Fibroblast of upper back skin (primary cell): ENCODE data around the gene ADORA2A.
A peak's percentile ranks its signal among the peaks of the same experiment; 100 is the strongest.

Source experiments
- DNase-seq: peaks from one replicate; pipeline ENCODE4 v3.0.0-alpha.2; 2013

ADORA2A gene

GRCh38 chr22:24419475-24419850 is 7.9 kb upstream of the ADORA2A start:
- DNase-seq, result no peak

DNA sequence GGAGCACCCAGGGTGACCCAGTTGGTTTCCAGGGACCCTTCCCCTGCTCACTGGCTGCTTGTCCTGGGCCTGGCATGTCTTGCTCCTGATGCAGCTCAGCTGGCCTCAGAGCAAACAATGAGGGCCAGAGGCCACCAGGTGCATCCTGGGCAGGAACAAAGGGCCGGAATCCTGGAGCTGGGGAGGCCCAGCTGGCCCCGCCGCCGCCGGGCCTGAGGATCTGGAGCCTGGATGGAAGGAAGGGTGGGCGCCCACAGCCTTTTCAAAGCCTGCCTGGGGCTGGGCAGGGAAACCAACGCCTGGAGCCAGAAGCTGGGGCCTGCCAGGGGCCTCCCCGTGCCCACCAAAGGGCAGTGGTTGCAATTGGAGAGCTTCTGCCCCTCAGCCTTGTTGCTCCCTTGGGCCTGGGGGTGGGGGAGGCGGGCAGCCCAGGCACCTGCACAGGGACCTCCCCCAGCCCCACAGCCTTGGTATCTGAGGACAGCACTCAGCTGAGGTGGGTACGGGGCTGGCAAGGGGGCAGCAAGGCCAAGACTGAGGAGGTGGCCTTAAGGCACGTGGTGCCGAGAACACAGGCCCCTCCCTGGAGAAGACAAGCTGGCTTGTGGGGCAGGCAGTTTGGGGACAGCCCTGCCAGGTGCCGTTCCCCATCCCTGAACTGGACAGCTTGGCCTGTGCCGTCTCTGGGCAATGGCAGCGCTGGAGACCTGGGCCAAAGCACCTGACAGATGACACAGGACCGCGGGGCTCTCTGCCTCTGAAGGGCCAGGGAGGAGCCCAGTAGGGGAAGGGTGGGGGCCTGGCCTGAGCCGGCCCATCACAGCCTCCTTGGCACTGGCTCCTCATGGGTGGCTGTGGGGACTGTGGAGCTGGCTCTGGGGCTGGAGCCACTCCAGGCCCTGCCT is 7.1 kb upstream of the ADORA2A start:
- no peak for DNase-seq

DNA sequence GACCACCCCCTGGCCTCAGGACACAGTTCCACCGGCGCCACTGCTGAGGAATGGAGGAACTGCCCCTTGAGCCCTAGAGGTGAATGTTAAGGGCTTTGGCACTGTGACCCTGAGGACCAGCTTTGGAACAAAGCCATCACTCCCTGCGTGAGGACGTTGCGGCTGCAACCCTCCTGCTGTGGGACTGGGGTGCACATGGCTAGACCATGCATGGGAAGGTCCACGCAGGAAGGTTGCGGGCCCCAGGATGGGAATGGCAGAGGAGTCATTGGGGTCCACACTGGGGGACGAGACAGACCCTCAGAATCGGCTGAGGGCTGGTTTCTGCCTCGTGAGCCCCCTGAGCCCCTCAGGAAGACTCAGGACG is 6.4 kb upstream of the ADORA2A start:
- no peak for DNase-seq

DNA sequence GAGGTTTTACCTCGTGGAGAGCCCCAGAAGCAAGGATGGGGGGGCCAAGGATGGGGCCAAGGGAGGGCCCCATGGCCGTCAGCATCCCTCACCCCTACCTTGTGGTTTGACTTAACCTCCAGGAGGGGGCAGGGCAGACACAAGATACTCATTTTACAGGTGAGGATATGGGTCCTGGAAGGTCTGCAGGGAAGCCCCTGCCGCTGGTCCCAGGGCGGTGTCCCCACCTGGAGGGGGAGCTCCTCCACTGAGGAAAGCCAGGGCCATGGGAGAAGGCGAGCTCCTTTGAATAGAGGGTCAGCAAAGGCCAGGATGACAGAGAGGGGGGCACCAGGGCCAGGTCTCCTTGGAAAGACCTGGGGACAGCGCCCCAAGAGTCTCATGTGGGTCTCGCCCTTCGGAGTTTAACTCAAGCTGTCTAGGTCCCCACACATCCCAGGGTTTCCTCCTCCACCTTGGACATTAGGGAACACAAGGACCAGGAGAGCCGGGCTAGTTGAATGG is 5.9 kb upstream of the ADORA2A start:
- DNase-seq, result no peak

DNA sequence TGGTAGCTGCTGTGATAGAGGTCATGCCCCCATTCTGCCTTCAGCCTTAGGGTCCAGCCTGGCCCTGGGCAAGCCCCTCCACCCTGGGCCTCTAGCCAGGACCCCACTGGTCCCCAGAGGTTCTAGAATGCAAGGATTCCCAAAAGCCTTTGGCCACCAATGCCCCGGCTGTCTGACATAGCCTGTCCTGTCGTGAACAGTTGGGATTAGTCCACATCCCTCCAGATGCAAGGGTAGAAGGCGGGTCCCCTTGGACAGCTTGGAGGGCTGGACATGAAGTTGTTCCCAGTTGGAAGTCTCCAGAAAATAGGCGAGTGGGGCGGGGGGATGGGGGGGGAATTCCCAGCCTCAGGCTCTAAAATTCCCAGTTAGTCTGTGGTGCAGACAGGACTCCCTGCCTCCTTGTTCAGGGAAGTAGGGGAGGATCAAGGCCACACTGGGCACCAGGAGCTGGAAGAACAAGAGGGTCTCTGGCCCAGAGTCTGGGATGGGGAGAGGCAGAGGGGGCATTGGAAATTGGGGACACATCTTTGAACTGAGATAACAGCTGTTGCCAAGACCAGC is 5.2 kb upstream of the ADORA2A start:
- DNase-seq, result no peak

GRCh38 chr22:24423519-24424000 is 3.8 kb upstream of the ADORA2A start:
- DNase-seq, result no peak

- no peak for DNase-seq
These were observed 3.1 kb upstream of the ADORA2A start for GRCh38 chr22:24424001-24424900.

DNA sequence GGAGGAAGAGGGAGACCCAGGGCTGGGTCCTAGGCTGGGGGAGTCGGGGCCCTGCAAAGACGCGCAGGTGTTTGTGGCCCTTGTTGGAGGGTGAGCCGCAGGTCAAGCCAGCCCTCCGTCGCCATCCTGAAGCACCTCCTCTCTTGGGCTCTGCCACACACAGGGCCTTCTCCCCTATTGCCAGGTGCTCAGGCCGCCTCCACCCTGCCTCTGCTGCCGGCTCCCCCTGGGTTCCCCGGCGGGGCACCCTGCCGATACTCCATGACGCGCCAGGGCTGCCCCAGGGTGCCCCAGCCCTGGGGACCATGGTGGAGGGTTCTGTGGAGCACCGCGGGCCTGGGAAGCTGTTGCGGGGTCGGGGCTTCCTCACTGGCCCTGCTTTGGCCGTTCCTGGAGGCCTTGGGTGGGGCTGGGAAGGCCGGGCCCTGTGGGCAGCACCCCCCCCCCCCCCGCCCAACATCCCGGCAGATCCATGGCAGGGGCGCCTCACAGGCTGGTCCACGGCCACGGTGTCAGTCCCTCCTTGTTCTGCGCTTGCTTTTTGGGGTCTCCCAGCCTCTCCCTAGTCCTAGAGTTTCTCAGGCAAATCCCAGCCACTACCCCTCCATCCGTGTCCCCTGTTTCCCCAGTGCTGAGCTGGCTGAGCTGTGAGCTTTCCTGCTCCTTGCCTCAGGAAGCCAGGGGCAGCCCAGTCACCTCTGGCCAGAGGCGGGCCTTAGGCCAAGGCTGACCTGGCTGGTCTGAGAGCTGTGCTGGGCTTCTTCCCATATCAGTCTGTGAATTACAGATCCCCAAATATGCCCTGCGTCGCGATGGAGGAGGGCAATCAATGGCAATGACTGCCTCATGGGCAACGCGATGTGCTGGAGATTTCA is 2.3 kb upstream of the ADORA2A start:
- DNase-seq, result no peak

DNA sequence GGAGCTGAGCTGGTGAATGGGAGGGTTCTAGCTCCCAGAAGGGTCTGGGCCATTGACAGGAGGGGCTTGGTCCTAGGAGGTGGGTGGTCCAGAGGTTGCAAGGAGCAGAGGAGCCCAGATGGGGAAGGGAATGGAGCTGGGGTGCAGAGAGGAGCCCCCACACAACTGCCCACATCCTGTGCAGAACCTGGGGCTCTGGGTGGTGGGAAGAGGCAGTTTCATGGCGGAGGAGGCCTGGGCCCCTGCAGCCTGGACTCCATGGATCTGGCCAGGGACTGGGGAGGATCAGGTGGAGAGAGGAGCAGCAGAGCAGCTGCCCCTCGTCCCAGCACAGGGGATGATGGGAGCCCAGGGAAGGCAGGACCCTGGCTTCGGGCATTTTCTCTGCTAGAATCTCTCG is 963 bp upstream of the ADORA2A start:
- DNase-seq, result no peak

DNA sequence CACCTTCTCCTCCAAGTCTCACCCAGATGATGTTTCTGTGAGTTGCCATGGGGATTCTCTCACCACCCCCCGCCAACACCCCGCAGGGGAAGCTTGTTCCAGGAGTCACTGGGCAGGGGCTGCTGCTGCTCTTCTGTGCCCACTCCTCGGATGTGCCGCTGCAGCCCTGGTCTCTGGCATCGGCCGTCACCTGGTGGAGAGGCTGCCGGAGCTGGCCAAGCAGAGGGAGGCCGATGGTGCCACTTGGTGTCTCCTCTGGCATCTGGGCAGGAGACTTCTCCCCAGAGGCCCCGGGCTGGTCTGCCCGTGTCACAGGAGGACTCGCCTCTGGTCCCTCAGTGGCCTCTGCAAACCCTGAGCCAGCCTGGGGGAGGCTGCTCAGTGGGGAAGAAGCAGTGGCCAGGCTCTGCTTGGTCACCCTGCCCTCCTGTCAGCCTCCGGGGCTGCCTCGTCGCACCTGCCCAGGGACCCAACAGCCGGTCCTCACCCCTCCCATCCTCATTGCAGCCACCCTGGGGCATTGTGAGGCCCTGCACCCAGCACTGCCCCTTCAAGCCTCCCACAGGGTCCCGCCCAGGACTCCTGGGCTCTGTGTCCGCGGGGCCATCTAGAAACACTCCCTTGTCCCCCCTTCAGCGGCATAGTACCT is 424 bp upstream of the ADORA2A start:
- no peak for DNase-seq

- DNase-seq, result no peak
These were observed 1.5 kb downstream of the ADORA2A start for GRCh38 chr22:24428751-24429410.

DNA sequence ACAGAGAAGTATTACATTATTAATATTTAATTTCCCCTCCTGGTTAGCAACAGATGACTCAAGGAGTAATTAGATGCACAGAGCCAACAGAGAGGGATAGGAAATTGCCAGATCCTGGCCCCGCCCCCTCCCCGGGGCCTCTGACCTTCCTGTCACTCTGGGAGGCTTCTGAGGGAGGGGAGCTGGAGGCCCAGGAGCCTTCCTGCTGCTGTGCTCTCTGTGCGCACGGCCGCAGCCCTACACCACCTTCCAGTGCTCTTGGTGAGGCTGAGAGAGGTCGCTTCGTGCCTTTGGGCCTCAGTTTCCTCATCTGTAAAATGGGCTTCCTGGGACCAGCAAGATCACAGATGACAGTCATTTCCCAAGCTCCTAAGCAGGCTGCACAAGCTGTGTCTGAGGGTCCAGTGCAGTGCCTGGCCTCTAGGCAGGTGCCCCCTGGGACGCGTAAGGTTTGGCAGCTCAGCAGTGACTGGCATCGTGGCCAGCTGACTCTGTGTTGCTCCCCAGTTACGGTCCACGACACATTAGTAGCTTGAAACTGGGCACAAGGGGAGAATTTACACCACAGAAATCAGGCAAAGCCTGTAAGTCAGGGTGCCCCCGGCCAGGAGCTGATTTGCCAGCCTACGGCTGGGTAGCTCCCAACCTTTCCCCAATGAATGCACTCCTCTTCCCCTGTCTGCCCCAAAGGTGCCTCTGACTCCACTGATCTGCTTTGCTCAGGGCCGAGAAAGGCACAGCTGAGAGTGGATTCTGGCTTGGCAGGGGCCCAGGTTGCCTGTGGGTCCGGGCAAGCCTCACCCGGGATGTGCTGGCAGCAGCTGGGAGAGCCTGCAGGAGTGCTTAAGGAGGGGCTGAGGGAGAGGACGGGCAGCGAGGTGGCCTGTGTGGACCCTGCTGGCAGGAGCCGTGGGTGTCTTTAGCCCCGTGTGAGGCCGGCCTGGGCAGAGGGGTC is 2.3 kb downstream of the ADORA2A start:
- DNase-seq, result no peak

- DNase-seq, result no peak
These were observed 3.3 kb downstream of the ADORA2A start for GRCh38 chr22:24430431-24431308.

DNA sequence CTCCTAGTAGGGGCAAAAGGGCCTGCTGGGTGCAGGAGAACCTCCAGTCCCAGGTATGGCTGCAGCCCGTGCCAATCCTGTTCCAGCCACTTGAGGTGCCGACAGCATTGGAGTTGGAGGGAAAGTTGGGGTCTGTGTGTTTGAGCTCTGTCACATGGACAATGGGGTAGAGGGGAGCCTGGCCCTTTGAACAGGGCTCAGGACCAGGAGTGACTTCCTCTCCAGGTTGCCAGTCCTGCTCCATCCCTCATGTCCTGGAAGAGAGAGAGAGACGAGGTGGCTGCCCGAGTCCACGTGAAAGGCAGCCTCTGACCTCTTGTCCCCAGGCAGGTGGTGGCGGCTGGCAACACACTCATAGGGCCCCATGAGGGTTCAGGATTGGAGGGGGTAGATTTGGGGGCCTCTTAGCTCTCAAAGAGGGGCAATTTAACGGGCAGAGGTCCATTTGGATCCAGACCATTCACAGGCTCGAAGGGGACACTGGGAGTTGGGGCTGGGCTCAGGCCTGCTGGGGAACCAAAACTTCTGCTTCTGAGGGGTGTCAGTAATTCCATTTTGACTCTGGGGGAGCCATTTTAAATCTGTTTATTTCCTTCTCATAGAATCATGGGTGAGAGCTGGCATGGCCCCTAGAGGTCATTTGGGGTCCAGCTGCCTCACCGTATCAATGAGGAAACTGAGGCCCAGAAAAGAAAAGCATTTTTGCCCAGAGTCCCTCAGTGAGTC is 4.1 kb downstream of the ADORA2A start:
- no peak for DNase-seq

GRCh38 chr22:24432059-24432853 is 4.9 kb downstream of the ADORA2A start:
- peak; percentile 36 for DNase-seq

DNA sequence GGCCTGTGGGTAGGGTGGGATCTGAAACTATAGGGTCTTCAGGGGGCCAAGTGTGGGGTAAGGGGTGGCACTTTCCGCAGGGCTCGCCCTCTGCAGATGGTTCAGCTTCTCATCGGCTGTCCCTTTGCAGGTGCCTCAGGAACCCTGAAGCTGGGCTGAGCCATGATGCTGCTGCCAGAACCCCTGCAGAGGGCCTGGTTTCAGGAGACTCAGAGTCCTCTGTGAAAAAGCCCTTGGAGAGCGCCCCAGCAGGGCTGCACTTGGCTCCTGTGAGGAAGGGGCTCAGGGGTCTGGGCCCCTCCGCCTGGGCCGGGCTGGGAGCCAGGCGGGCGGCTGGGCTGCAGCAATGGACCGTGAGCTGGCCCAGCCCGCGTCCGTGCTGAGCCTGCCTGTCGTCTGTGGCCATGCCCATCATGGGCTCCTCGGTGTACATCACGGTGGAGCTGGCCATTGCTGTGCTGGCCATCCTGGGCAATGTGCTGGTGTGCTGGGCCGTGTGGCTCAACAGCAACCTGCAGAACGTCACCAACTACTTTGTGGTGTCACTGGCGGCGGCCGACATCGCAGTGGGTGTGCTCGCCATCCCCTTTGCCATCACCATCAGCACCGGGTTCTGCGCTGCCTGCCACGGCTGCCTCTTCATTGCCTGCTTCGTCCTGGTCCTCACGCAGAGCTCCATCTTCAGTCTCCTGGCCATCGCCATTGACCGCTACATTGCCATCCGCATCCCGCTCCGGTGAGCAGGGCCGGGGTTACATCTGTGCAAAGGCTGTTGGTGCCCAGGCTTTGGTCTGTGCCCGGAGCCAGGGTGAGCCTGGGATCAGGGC is 5.8 kb downstream of the ADORA2A start:
- DNase-seq, result no peak
